Measurements from ENCODE around the gene MPPE1.

DNA sequence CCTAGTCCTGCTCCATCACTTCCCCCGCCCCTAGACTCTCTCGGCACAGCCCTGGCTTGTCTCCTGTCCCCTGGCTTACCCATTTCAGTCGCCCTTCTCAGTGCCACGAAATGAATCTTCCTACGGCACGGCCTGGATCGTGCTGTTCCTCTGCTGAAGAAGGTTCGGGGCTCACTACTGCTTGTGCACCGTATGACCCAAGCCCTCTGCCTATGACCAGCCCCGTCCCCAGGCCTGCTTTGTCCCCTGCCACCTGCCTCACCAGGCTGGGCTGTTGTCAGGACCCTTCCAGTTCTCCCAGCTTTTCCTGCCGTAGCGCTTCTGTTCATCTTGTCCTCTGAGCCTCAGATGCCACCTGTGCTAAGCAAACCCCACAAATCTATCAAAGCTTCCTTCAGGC, 43.0 kb downstream of the MPPE1 start:
- TF ChIP-seq BRCA1 (IDR thresholded peaks at IDR 0.05; ENCODE audit: low read depth, low read length) (no peak), SRF (IDR thresholded peaks at IDR 0.05; ENCODE audit: low read depth in 2 of 2, low read length in 2 of 2) (no peak), FOXK2 (IDR thresholded peaks at IDR 0.05) (no peak), TARDBP (IDR thresholded peaks at IDR 0.05; ENCODE audit: borderline replicate concordance) (no peak), JUNB (IDR thresholded peaks at IDR 0.05) (no peak), SP1 (IDR thresholded peaks at IDR 0.05; ENCODE audit: low read depth, low read length) (no peak), EP300 (IDR thresholded peaks at IDR 0.05; ENCODE audit: borderline replicate concordance in 1 of 2, control insufficient read depth in 1 of 2, low read depth in 2 of 2, low read length in 2 of 2) (no peak)
- TF ChIP-seq, protein P1, sequence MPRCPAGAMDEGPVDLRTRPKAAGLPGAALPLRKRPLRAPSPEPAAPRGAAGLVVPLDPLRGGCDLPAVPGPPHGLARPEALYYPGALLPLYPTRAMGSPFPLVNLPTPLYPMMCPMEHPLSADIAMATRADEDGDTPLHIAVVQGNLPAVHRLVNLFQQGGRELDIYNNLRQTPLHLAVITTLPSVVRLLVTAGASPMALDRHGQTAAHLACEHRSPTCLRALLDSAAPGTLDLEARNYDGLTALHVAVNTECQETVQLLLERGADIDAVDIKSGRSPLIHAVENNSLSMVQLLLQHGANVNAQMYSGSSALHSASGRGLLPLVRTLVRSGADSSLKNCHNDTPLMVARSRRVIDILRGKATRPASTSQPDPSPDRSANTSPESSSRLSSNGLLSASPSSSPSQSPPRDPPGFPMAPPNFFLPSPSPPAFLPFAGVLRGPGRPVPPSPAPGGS (IDR thresholded peaks at IDR 0.05; ENCODE audit: borderline replicate concordance, insufficient read depth, low read depth, low read length, poor library complexity, severe bottlenecking), result no peak
- TF ChIP-seq, protein P2, sequence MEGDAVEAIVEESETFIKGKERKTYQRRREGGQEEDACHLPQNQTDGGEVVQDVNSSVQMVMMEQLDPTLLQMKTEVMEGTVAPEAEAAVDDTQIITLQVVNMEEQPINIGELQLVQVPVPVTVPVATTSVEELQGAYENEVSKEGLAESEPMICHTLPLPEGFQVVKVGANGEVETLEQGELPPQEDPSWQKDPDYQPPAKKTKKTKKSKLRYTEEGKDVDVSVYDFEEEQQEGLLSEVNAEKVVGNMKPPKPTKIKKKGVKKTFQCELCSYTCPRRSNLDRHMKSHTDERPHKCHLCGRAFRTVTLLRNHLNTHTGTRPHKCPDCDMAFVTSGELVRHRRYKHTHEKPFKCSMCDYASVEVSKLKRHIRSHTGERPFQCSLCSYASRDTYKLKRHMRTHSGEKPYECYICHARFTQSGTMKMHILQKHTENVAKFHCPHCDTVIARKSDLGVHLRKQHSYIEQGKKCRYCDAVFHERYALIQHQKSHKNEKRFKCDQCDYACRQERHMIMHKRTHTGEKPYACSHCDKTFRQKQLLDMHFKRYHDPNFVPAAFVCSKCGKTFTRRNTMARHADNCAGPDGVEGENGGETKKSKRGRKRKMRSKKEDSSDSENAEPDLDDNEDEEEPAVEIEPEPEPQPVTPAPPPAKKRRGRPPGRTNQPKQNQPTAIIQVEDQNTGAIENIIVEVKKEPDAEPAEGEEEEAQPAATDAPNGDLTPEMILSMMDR (IDR thresholded peaks at IDR 0.05 in 2 of 3, conservative IDR thresholded peaks at IDR 0.05 in 1 of 3; ENCODE audit: control insufficient read depth in 2 of 3, extremely low read depth in 1 of 3, insufficient read depth in 1 of 3, low read depth in 3 of 3, low read length in 3 of 3), result no peak
- TF ChIP-seq, protein P3, sequence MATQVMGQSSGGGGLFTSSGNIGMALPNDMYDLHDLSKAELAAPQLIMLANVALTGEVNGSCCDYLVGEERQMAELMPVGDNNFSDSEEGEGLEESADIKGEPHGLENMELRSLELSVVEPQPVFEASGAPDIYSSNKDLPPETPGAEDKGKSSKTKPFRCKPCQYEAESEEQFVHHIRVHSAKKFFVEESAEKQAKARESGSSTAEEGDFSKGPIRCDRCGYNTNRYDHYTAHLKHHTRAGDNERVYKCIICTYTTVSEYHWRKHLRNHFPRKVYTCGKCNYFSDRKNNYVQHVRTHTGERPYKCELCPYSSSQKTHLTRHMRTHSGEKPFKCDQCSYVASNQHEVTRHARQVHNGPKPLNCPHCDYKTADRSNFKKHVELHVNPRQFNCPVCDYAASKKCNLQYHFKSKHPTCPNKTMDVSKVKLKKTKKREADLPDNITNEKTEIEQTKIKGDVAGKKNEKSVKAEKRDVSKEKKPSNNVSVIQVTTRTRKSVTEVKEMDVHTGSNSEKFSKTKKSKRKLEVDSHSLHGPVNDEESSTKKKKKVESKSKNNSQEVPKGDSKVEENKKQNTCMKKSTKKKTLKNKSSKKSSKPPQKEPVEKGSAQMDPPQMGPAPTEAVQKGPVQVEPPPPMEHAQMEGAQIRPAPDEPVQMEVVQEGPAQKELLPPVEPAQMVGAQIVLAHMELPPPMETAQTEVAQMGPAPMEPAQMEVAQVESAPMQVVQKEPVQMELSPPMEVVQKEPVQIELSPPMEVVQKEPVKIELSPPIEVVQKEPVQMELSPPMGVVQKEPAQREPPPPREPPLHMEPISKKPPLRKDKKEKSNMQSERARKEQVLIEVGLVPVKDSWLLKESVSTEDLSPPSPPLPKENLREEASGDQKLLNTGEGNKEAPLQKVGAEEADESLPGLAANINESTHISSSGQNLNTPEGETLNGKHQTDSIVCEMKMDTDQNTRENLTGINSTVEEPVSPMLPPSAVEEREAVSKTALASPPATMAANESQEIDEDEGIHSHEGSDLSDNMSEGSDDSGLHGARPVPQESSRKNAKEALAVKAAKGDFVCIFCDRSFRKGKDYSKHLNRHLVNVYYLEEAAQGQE (IDR thresholded peaks at IDR 0.05; ENCODE audit: low read depth, low read length), result no peak

All from GM12878 (cell line).